HG02970 (cell line): Measurements from ENCODE around the gene PVR.
"Not testable (repeated sequence)": the region's sequence is repeated elsewhere in the genome, so short reads cannot be mapped to it uniquely, and the experiment has no call there.

ENCODE experiments used
- ATAC-seq: cut with Tn5 transposase; IDR thresholded peaks from one replicate; pipeline ENCODE4 v1.9.1; 2021; ENCODE audit warnings: mild to moderate bottlenecking, moderate library complexity, moderate number of reproducible peaks; ENCODE audit not compliant: unreplicated experiment, low FRiP score

Gene PVR, protein sequence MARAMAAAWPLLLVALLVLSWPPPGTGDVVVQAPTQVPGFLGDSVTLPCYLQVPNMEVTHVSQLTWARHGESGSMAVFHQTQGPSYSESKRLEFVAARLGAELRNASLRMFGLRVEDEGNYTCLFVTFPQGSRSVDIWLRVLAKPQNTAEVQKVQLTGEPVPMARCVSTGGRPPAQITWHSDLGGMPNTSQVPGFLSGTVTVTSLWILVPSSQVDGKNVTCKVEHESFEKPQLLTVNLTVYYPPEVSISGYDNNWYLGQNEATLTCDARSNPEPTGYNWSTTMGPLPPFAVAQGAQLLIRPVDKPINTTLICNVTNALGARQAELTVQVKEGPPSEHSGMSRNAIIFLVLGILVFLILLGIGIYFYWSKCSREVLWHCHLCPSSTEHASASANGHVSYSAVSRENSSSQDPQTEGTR

DNA sequence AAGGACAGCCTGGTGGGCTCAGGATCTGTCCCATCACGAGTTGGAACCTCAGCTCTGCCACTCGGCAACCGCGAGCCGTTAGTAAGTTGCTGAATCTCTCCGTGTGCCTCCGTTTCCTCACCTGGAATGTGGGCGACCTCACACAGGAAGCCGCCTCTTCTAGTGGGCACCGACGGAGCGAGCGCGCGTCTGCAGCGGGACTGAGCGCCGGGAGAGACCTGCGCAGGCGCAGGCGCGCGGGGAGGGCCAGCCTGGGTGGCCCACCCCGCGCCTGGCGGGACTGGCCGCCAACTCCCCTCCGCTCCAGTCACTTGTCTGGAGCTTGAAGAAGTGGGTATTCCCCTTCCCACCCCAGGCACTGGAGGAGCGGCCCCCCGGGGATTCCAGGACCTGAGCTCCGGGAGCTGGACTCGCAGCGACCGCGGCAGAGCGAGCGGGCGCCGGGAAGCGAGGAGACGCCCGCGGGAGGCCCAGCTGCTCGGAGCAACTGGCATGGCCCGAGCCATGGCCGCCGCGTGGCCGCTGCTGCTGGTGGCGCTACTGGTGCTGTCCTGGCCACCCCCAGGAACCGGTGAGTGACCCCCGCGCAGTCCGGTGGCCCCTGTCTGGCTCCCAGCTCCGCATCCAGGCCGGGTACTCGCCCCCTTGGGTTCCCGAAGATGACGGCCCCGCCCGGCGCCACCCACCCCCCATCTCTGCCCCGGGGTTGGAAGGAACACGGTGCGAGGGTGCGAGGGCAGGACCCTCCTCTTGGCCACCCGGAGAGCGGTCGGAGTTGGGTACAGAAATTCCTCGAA, at the start of gene PVR:
Gene PVR (plus strand): TSS at position 306 of the 797 bp plus-strand sequence. CDS start 187 bp downstream, at position 493.
- ATAC-seq = no peak

DNA sequence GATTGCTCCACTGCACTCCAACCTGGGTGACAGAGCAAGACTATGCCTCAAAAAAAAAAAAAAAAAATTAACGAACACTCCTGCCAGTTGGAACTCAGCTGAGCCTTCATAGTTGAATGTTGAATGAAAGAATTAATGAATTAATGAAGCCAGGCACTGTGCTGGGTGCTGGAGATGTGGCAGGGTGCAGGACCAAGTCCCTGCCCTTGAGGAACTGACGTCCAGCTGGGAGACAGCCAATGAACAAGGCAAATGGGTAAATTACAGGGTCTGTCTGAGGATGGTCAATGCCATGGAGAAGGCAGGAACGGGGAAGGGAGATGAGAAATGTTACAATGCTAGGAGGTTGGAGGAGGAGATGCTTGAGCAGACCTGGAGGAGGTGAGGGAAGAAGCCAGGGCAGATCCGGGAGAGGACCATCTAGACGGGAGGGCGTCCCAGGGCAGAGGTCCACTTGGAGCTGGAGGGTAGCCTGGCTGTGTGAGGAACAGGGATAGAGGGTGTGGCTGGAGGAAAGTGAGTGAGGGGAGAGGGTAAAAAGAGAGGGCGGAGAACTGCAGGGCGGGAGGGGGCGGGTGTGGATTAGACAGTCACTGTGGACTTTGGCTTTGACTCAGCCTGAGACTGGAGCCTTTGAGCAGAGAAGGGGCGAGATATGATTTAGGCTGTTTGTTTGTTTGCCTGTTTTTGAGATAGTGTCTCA, 47.1 kb upstream of the PVR start:
- ATAC-seq = no peak

DNA sequence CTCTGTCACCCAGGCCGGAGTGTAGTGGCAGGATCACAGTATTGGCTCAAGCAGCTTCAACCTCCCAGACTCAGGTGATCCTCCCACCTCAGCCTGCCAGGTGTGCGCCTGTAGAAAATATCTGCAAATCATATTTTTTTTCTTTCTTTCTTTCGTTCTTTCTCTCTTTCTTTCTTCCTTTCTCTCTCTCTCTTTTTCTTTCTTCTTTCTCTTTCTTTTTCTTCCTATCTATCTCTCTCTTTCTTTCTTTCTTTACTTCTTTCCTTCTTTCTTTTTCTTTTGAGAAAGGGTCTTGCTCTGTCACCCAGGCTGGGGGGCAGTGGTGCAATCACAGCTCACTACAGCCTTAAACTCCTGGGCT, 46.6 kb upstream of the PVR start:
- ATAC-seq = no peak

DNA sequence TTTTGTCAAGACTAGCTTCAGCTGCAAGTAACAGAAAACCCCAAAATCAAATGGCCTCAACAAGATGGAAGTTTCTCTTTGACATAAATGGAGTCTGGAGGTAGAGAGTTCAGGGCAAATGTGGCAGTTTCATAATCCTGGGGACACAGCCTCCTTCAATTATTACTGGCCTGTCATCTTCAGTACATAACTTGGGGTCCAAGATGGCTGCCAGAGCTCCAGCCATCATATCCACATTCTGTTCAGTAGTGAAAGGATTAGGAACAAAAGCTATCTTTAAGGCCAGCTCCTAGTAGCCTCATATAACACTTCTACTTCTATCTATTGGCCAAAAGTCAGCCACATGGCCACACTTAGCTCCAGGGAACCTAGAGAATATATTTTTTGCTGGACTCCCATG, 45.4 kb upstream of the PVR start:
- ATAC-seq = no peak

DNA sequence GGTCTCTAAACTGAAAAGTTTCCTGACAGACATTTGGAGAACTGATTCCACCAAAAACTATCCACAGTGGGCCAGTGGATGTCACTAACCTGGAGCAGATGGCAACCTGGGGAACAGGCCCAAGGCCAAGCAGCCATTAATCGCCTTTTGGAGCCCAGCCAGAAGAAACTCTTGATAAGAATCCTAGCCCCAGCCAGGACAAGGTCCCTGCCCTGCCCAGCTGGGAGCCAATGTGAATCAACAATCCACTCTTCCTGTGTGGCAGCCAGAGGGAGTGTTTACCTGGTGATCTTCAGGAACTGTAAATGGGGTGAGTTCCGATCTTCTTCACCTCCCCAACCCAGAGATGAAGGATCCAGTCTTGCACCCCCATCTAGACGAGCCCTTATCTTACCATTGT, 44.8 kb upstream of the PVR start:
- ATAC-seq = no peak

DNA sequence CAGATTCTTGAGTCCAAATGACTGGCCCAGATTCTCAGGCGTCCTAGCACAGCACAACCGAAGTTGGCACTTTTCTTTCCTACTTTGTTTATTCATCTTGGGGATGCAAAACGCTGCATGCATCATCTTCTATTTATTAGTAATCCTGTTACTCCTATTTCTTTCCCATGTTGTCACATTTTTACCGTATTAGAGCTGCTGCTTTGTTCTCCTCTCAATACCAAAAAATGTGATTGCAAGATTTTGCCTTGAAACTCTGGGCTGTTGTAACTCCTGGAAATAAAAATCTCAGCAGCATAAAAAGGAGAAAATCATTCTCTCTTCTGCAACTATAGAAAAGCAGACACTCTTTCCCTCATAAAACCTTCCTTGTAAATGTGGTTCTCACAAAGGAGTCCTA, 43.2 kb upstream of the PVR start:
- ATAC-seq = no peak

DNA sequence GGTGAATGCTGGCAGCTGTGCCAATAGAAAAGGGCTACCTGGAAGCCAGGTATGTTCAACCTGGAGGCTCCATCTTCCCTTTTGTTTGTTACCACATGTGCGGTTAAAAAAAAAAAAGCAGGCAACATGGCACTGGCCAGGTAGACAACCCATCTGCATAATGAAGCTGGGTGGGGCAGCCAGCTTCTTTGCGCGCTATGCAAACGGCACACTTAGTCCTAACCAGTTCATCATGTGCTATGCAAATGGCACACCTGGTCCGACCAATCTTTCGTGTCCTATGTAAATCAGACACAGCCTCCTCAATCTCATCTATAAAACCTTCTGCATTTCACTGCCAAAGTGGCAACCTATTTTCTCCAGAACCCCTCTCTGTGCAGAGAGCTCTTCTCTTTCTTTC, 41.6 kb upstream of the PVR start:
- no peak for ATAC-seq

DNA sequence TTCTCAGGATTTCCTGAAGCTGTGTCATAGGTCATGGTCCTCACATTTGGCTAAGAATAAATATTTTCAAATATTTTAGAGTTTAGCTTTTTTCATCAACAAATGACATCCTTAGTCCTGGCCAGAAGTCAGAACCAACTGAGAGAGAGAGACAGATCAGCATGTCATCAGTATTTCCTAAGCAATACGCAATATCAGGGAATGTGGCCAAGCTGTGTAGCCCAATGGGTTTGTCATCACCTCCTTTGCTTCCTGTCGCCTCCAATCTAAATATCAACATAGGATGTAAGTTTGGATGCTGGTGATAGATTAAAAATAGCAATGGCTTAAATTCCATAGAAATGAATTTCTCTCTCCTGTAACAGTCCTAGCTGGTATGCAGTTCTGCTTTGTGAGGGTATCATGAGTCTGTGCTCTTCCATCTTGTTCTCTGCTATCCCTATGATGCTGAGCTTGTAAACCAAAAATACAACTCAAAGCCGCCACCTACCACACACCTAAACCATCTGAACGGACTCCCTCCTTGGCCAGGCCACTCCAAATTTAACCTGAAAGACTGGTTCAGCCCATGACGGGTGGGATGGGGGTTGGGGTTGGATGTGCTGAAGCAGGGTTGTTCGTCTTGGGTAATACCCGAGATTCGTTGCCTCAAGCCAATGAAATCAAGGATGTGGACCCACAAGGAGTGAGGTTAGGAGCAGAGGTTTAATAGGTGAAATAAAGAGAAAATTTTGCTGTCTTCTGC, 40.3 kb upstream of the PVR start:
- no peak for ATAC-seq

DNA sequence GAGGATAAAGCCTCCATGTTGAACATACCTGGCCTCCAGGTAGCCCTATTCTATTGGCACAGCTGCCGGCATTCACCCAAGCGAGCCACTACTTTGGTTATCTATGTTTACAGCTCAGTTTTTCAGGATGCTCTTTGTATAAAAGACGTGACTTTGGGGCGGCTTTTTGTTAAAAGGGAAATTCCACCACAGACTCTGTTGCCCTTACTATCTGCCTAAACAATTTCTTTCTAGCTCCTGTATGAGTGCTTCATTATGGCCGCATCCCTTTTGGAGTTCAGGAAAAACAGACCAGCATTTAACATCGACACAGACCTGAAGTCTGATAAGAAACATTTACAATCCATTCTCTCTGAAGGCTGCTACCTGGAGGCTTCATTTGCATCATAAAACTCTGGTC, 39.5 kb upstream of the PVR start:
- no peak for ATAC-seq

DNA sequence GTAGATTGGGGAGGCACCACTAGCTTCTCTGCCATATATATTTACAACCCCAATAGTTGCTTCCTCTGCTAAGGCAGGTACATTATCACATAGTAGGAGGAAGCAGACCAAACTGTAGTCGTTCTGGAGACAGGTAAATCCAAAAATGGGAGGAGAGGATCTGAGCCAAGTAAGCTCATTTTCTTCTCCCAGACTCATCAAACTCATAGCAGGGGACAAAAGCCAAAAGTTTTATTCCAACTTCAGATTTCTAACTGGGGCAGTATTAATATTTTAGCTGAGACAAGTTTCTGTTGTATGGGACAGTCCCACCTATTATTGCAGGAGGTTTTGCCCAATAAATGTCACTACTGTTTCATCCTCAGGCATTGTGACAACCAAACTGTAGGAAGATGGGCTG, 38.2 kb upstream of the PVR start:
- no peak for ATAC-seq

DNA sequence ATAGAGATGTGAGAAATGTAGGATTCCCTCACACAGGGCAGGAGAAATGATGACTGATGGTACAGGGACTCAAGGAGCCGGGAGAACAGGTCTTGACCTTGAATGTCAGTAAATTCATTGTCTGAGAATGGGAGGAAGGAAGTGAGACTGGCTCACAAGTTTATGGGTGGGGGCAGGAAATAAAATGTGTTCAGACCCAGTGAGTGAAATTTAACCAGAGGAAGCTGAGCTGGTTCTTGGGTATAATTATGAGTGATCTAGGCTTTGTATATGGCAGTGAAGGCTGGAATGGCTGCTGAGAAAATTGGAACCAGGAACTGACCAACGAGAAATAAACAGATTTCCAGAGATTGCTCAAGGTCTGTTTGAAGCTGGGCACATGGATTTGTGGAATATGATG, 36.7 kb upstream of the PVR start:
- no peak for ATAC-seq

DNA sequence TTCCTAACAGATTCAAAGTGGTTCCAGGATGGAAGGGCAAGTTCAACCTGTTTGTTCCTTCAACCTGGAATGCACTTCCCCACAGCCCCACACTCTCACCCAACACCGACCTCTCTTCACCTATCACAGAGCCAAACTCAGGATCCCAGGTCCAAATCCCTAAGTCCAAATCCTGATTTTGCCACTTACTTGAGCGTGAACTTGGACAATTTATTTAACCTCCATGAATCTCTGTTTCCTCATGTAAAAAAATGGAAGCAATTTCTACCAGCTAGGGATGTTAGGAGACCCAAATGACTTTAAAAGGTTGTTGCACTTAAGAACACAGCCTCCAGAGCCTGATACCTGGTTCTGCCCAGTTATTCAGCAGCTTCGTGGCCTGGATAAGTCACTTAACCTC, 35.8 kb upstream of the PVR start:
- no peak for ATAC-seq

DNA sequence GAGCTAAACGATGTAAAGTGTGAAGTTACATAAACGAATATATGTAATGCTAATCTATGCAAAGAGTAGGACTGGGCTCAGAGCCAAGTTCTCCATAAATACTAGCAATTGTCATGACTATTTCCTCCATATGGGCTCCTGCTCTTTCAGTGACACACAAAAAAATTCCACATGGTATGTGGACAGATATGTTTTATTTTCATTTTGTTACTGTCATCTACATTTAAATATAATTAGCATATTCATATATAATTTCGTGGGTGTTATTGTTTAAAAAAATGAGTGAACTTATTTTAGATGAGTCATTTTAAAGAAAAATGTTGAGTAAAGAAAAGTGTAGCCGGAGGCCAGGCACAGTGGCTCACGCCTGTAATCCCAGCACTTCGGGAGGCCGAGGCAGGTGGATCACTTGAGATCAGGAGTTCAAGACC, 35.3 kb upstream of the PVR start:
- no peak for ATAC-seq

DNA sequence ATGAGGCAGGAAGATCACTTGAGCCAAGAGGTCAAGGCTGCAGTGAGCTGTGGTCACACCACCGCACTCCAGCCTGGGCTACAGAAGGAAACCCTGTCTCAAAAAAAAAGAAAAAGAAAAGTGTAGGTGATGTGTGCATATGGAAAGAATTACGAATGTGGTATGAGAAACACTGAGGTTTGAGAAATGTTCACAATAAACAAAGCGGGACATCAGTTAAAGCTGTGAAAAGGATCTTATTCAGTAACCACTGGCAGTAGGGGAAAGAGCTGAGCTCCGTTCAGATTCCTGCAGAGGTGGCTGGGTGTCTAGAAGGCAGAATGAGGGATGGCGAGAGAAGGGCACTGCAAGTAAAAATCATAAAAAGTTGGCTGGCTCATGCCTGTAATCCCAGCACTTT, 34.5 kb upstream of the PVR start:
- ATAC-seq = no peak

DNA sequence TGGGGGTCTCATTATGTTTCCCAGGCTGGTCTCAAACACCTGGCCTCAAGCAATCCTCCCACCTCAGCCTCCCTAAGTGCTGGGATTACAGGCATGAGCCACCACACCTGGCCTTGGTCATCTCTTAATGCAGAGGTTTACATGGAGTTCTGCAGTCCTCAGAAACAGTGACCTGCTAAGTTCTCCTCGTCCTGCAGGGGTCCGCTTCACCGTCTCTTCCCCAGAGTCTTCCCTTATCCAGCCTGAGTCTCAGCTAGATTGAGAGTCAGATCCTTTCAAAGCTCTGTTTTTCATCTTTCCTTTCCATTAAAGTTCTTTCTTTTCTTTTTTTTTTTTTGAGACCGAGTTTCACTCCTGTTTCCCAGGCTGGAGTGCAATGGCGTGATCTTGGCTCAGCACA, 33.2 kb upstream of the PVR start:
- not testable (repeated sequence) for ATAC-seq

DNA sequence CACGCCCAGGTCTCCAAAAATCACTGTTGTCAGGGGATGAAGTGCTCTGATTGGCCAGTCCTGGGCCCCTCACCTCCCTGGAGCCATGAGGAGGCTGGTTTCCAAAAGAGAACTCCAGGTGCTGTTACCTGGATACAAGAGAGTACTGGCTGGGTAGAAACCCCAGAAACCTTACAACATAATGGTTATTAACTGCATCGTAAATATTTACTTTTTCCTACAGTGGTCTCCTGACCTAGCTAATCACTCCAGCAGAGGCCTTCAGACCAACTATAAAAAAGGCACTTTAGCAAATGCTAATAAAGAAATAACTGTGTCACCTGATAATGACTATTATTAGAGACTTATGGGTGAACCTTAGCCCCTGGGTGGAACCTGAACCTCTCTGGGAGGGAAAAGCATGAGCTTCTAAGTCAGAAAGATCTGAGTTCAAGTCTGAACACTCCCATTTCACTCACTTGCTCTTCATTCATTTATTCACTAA, 31.9 kb upstream of the PVR start:
- ATAC-seq = no peak

DNA sequence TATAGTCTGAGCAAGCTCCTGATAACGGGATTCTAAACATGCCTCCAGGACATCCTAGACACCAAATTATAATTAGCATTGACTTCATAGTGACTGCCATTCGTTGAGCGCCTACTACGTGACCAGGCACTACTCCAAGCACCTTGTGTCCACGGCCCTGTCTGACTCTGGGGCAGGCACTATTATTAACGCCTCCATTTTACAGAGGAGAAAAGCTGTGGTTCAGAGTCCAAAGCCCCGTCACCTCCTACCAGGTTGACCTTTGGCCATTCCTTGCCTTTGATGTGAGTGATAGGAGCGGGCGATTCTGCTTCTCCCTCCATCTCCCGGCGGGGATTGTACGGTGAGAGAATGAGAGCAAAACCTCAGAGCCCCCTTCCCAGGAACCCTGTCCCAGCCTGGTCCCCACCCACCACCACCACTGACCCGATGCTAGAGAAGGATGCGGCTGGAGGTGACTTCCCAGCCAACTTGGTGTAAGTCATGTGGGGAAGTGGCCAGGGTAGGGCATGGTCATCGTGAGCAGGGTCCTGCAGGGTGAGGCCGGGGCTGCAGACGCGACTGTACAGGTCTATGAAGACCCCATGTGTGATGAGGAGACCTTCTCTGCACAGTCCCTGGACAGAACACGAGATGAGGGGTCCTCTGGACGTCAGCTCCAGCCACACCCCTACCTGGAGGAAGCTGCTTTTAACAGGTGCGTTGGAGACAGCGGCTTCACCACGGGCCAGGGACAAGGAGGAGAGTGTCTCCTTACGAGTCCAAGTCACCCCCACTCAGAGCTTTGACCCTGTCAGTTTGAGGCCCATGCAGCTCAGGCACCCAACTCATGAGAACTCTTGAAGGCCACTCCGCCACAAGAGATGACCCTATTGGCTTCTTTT, 30.2 kb upstream of the PVR start, which contains the start of gene IGSF23:
Gene IGSF23 (plus strand): TSS at position 269 of the 884 bp plus-strand sequence. CDS start 83 bp downstream, at position 352.
- ATAC-seq = no peak

DNA sequence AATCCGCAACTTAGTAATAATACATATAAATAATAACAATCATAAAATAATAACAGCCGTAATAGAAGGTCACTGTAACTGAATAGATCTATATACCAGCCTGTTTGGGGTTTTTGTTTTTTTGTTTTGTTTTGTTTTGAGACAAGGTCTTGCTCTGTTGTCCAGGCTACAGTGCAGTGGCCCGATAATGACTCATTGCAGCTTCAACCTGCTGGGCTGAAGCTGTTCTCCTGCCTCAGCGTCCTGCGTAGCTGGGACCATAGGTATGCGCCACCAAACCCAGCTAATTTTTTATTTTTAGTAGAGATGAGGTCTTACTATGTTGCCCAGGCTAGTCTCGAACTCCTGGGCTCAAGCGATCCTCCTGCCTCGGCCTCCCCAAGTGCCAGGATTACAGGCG, 29.4 kb upstream of the PVR start:
- no peak for ATAC-seq

DNA sequence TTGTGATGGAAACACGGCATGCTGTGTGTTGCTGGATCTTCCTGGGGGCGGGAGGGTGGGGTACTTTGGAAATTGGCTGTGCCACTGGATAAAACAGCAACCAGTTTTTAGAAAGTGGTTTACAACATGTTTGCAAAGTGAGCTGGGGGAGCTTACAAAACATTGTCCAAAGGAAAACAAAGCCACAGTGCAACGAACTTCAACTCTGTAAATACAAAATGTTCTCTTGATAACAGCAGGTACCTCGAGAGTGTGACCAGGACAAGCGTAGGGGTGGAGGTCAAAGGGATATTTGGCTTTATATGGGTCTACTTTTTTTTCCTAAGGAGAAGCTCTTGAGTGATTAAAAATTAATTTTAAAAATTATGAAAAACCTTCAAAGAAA, 27.9 kb upstream of the PVR start:
- ATAC-seq = no peak
